IMR-90 (cell line): ENCODE results near the gene MEIS2. TPM values are rescaled to one million over a fixed set of nuclear protein-coding genes. Genes with fewer than 3 reads are reported as not detected.

Experiments used
- ATAC-seq: fragments of 200-7000 bp; cut with Tn5 transposase; 2 replicates; pipeline ENCODE4 v1.9.1; 2020; ENCODE audit warnings: low read depth, mild to moderate bottlenecking, moderate library complexity
- BruUV-seq: library from RNA; stranded (reverse); fragments of 400-500 nt; replicated peaks from 2 replicates; lab custom pipeline; 2021; lab: Mats Ljungman, UMichigan
- CTCF ChIA-PET: fragments of 300-600 bp; formaldehyde crosslinking; extraction: SDS; loops from one replicate; lab custom pipeline; 2021; ENCODE audit warnings: antibody characterized with exemption; lab: Yijun Ruan, JAX
- POLR2A ChIA-PET: fragments of 300-600 bp; sonication (Branson Sonifier 250); formaldehyde crosslinking; loops from one replicate; lab custom pipeline; 2022; ENCODE audit warnings: antibody characterized with exemption; ENCODE audit not compliant: unreplicated experiment; lab: Charles Lee
- DNase-seq: peaks from one replicate; pipeline ENCODE4 v3.0.0; 2013
- H2AFZ ChIP-seq: replicated peaks from 2 replicates; pipeline ENCODE3; 2013; ENCODE audit warnings: low read length, mild to moderate bottlenecking; ENCODE audit not compliant: poor library complexity
- H2AK5ac ChIP-seq: 2 replicates; pipeline ENCODE4 v1.6.1; 2013; ENCODE audit warnings: low read depth, low read length, inconsistent platforms
- H2AK9ac ChIP-seq: replicated peaks from 2 replicates; pipeline ENCODE3; 2013; ENCODE audit warnings: mild to moderate bottlenecking, low read depth, low read length, moderate library complexity; ENCODE audit not compliant: poor library complexity
- H2BK120ac ChIP-seq: 2 replicates; pipeline ENCODE4 v1.6.1; 2013; ENCODE audit warnings: low read depth, low read length, inconsistent platforms
- H2BK15ac ChIP-seq: 3 replicates; pipeline ENCODE4 v1.6.1; 2013; ENCODE audit warnings: low read depth, low read length, inconsistent platforms
- H2BK20ac ChIP-seq: 2 replicates; pipeline ENCODE4 v1.6.1; 2013; ENCODE audit warnings: low read depth, mild to moderate bottlenecking, inconsistent platforms, low read length, moderate library complexity
- H2BK5ac ChIP-seq: 2 replicates; pipeline ENCODE4 v1.6.1; 2013; ENCODE audit warnings: mild to moderate bottlenecking, low read depth, low read length, inconsistent platforms; ENCODE audit not compliant: poor library complexity, severe bottlenecking
- H3K14ac ChIP-seq: replicated peaks from 2 replicates; pipeline ENCODE4 v1.6.1; 2013; ENCODE audit warnings: low read depth, low read length, inconsistent platforms
- H3K18ac ChIP-seq: 2 replicates; pipeline ENCODE4 v1.6.1; 2013; ENCODE audit warnings: low read depth, low read length, control low read depth
- H3K23ac ChIP-seq: 2 replicates; pipeline ENCODE4 v1.6.1; 2013; ENCODE audit warnings: low read depth, low read length, inconsistent platforms
- H3K27ac ChIP-seq: 2 replicates; pipeline ENCODE4 v1.5.1; 2013; ENCODE audit warnings: mild to moderate bottlenecking, control low read depth, low read length; ENCODE audit not compliant: insufficient read depth
- H3K27me3 ChIP-seq: 2 replicates; pipeline ENCODE4 v1.6.1; 2013; ENCODE audit warnings: low read length; ENCODE audit not compliant: control insufficient read depth, insufficient read depth
- H3K36me3 ChIP-seq: 2 replicates; pipeline ENCODE4 v1.6.1; 2013; ENCODE audit warnings: low read length, mixed read lengths; ENCODE audit not compliant: control insufficient read depth, insufficient read depth
- H3K4ac ChIP-seq: 2 replicates; pipeline ENCODE4 v1.6.1; 2013; ENCODE audit warnings: low read depth, low read length, inconsistent platforms
- H3K4me1 ChIP-seq: 2 replicates; pipeline ENCODE4 v1.6.1; 2013; ENCODE audit warnings: low read length, mixed read lengths; ENCODE audit not compliant: control insufficient read depth, insufficient read depth
- H3K4me2 ChIP-seq: 2 replicates; pipeline ENCODE4 v1.6.1; 2013; ENCODE audit warnings: low read depth, mild to moderate bottlenecking, control low read depth, low read length, moderate library complexity
- H3K4me3 ChIP-seq: 2 replicates; pipeline ENCODE4 v1.5.1; 2013; ENCODE audit warnings: low read depth, mild to moderate bottlenecking, control low read depth, low read length, moderate library complexity; ENCODE audit not compliant: insufficient read depth
- H3K56ac ChIP-seq: 2 replicates; pipeline ENCODE4 v1.6.1; 2013; ENCODE audit warnings: low read length, inconsistent platforms; ENCODE audit not compliant: insufficient read depth; ENCODE audit errors: extremely low read depth
- H3K79me1 ChIP-seq, 2 experiments: 2 replicates each; pipeline ENCODE4 v1.6.1; 2013; ENCODE audit warnings: low read length in 2 of 2, inconsistent platforms in 1 of 2, low read depth in 1 of 2
- H3K9ac ChIP-seq: 2 replicates; pipeline ENCODE4 v1.6.1; 2013; ENCODE audit warnings: low read depth, low read length, control low read depth
- H3K9me1 ChIP-seq: 2 replicates; pipeline ENCODE4 v1.6.1; 2013; ENCODE audit warnings: low read length, inconsistent platforms; ENCODE audit not compliant: insufficient read depth
- H3K9me3 ChIP-seq: 2 replicates; pipeline ENCODE4 v1.6.1; 2013; ENCODE audit warnings: low read length; ENCODE audit not compliant: control insufficient read depth, insufficient read depth
- H4K20me1 ChIP-seq: 2 replicates; pipeline ENCODE4 v1.6.1; 2013; ENCODE audit warnings: low read length, inconsistent platforms; ENCODE audit not compliant: insufficient read depth
- H4K5ac ChIP-seq: 2 replicates; pipeline ENCODE4 v1.6.1; 2013; ENCODE audit warnings: mild to moderate bottlenecking, low read depth, low read length, control low read depth
- H4K8ac ChIP-seq, 2 experiments: 2 replicates each; pipeline ENCODE4 v1.6.1; 2013; ENCODE audit warnings: low read depth in 2 of 2, low read length in 2 of 2, control low read depth in 1 of 2, inconsistent platforms in 1 of 2
- H4K91ac ChIP-seq: 2 replicates; pipeline ENCODE4 v1.6.1; 2013; ENCODE audit warnings: low read depth, low read length, inconsistent platforms; ENCODE audit not compliant: insufficient read depth
- BHLHE40 ChIP-seq: fragments of 150-350 bp; IDR thresholded peaks from 2 replicates; pipeline ENCODE4 v1.6.1; 2016; ENCODE audit warnings: mild to moderate bottlenecking, low read depth, low read length
- CHD1 ChIP-seq: IDR thresholded peaks from 2 replicates; pipeline ENCODE4 v1.6.1; 2012; ENCODE audit warnings: low read depth, low read length, improper control_type of control experiment
- FOS ChIP-seq: fragments of 150-350 bp; IDR thresholded peaks from 2 replicates; pipeline ENCODE4 v1.6.1; 2016; ENCODE audit warnings: low read depth, low read length
- MAFK ChIP-seq: IDR thresholded peaks from 2 replicates; pipeline ENCODE4 v1.6.1; 2012; ENCODE audit warnings: low read depth, low read length, improper control_type of control experiment
- NFE2L2 ChIP-seq: fragments of 150-350 bp; IDR thresholded peaks from 2 replicates; pipeline ENCODE4 v1.6.1; 2016; ENCODE audit warnings: low read depth, mild to moderate bottlenecking, low read length
- POLR2A ChIP-seq: IDR thresholded peaks from 2 replicates; pipeline ENCODE4 v1.6.1; 2012; ENCODE audit warnings: mild to moderate bottlenecking, low read depth, low read length
- RCOR1 ChIP-seq: IDR thresholded peaks from 2 replicates; pipeline ENCODE4 v1.6.1; 2012; ENCODE audit warnings: mild to moderate bottlenecking, low read length, improper control_type of control experiment; ENCODE audit not compliant: insufficient replicate concordance
- WGBS, 2 experiments: methylation state at CpG; one replicate each; pipeline versions ENCODE4 v1.1.5 to v1.1.7; 2013; ENCODE audit warnings: missing lambda C conversion rate in 2 of 2; ENCODE audit not compliant: insufficient read length in 1 of 2; ENCODE audit errors: extremely low coverage in 2 of 2; 5-methylcytosine and 5-hydroxymethylcytosine counted together
- dilution Hi-C: fragments of 300-500 bp; cut with HindIII; formaldehyde crosslinking; loops from one replicate; pipeline ENCODE4 v1.14.3; 2018; ENCODE audit warnings: low sequenced_read_pairs; ENCODE audit not compliant: unreplicated experiment
- in situ Hi-C: fragments of 300-500 bp; cut with MboI; formaldehyde crosslinking; loops from 3 replicates; pipeline ENCODE4 v1.14.3; 2019; ENCODE audit warnings: low sequenced_read_pairs, inconsistent platforms, mixed read lengths
- intact Hi-C: fragments of 100-400 bp; cut with micrococcal nuclease; formaldehyde crosslinking; loops from 2 replicates; pipeline ENCODE4 v1.10.0; 2022
- polyA plus RNA-seq, 3 experiments: library from polyadenylated mRNA; depleted of rRNA; stranded (reverse); fragments of >200 nt; gene quantifications; 2 replicates each; pipeline ENCODE4 v1.2.3, GENCODE V29; 2012; ENCODE audit warnings: low replicate concordance in 1 of 3
- total RNA-seq: library from RNA; depleted of rRNA; stranded (reverse); fragments of >200 nt; gene quantifications from 2 replicates; pipeline ENCODE4 v1.2.3, GENCODE V29; 2012

The MEIS2 gene
- total and polyA plus RNA-seq, 2 of the 4 experiments (the other 2 are of a cell fraction) = 70.1 to 71.3 TPM

DNA sequence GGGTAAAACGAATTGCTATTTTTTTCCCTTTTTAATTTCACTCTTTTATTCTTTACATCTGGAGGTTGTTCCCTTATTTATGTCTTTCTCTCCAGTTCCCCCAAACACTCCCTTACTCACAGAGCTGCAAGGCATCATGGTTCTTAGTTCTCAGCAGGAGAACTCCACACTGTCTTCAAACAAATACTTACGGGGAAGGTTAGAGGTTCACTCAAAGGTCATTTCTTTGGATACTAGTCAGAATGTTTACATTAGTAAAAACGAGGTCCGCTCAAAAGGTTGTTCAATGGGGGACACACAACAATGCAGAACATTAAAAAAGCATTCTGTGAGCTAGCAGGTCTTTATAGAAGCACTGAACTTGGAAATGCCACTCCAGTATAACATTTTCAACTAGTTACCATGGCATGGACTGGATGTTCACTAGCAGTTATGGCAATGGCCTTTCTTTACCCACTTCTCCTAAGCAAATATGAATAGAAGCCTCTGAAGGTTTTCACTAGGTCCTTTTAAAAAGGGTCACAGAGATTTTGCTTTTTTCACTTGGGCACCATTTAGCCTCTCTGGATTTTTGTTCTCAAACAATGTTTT is 201.7 kb downstream of the MEIS2 start:
- Histone ChIP-seq H3K9me1 (no peaks in the 10 kb centered on the region), H3K4ac (no peak overlapping the region), H3K9me3 (no peaks in the 10 kb centered on the region), H4K8ac (no peak overlapping the region), H2BK5ac (no peak overlapping the region), H2BK15ac (no peak overlapping the region), H3K18ac (no peak overlapping the region), H3K4me1 (peaks cover 4% of the 10 kb centered on the region), H3K36me3 (peaks cover 12% of the 10 kb centered on the region), H2AK9ac (no peak overlapping the region), H2AFZ (no peak overlapping the region), H4K20me1 (no peaks in the 10 kb centered on the region), H2BK20ac (no peak overlapping the region), H3K23ac (no peak overlapping the region), H3K79me1 (peaks cover 0 to 34% of the 10 kb centered on the region in 2 experiments; a peak in 3 of 4 replicates), H2AK5ac (no peak overlapping the region), H3K27me3 (no peaks in the 10 kb centered on the region), H4K91ac (no peak overlapping the region), H2BK120ac (no peak overlapping the region), H3K14ac (no peak overlapping the region), H3K27ac (no peak overlapping the region), H3K9ac (no peak overlapping the region), H3K4me3 (no peak overlapping the region), H3K56ac (no peak overlapping the region), H4K5ac (no peak overlapping the region), H3K4me2 (no peak overlapping the region)
- no TSS peak for BruUV-seq
- ChIA-PET POLR2A (no interaction called here), CTCF (no interaction called here)
- no peak for TF ChIP-seq FOS
- no peak for TF ChIP-seq RCOR1
- no peak for TF ChIP-seq POLR2A
- TF ChIP-seq NFE2L2 = no peak
- TF ChIP-seq BHLHE40 = no peak
- TF ChIP-seq MAFK = no peak
- TF ChIP-seq CHD1 = no peak
- DNase-seq (no peak), ATAC-seq (no peak)
- no CpG with 5 or more reads among the region's 4 CpGs for WGBS, 2 experiments
- intact Hi-C loops = no loop called here
- dilution Hi-C loops = no loop called here
- in situ Hi-C loops = loop anchor here (25.0 kb wide), 1 partner anchor 989 kb away; no protein-coding TSS in a partner anchor
